Right renal cortex interstitium (tissue), 3 donors: ENCODE data around the gene KIF25. TPM values are rescaled to one million over a fixed set of nuclear protein-coding genes. Genes with fewer than 3 reads are reported as not detected.
"Not testable (repeated sequence)": the region's sequence is repeated elsewhere in the genome, so short reads cannot be mapped to it uniquely, and the experiment has no call there.

ENCODE experiments used
- DNase-seq, 3 donors: peaks; one replicate each; pipeline ENCODE4 v3.0.0-alpha.2; 2013; ENCODE audit warnings: low read depth in 3 of 3, low spot score in 2 of 3
- polyA plus RNA-seq, 3 donors: library from polyadenylated mRNA; unstranded; fragments of 120-200 nt; gene quantifications; one replicate each; pipeline ENCODE4 v1.2.1, GENCODE V29; 2013; ENCODE audit not compliant: insufficient read length in 3 of 3

The KIF25 gene
- polyA plus RNA-seq, 3 donors, result 0.47 to 0.82 (median 0.50) TPM

DNA sequence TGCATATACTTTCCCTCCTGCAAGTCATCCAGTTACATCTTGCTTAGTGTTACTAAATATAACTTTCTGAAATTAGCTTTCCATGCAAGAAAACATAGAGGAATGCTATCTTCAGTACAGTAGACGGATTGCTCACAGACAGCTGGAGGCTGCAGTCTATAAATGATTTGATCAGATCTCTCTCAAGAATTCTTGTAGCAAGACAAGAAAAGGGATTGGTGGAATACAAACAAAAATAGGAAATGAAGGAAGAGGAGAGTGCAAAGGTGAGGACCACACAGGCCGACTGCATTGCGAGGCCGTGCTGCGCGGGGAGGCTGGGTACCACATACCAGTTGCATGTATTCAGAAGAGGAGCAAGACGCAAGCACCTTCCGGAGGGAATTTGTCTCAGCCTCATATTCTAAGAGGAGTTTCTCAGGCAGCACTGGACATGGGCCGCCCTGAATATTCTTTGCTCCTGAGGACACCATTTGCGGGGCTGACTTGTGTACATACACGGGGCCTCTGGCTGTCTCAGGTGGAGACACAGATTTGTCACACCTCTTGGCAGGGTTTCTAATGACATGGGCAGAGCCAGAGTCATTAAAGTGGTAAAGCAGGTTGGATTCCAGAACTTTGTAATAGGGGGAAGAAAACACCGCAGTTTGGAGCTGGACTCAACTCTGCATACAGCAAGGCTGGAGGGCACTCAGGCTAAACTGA is 22.7 kb upstream of the KIF25 start:
- no peak for DNase-seq

GRCh38 chr6:167975458-167975857 is 22.0 kb upstream of the KIF25 start:
- DNase-seq, result no peak

DNA sequence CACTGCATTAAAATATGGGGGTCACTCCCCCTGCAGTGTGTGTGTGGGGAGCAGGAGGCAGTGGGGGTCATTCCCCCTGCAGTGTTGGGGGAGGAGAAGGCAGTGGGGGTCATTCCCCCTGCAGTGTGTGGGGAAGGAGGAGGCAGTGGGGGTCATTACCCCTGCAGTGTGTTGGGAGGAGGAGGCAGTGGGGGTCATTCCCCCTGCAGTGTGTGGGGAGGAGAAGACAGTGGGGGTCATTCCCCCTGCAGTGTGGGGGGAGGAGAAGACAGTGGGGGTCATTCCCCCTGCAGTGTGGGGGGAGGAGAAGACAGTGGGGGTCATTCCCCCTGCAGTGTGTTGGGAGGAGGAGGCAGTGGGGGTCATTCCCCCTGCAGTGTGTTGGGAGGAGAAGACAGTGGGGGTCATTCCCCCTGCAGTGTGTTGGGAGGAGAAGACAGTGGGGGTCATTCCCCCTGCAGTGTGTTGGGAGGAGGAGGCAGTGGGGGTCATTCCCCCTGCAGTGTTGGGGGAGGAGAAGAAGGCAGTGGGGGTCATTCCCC is 21.3 kb upstream of the KIF25 start:
- DNase-seq, result not testable (repeated sequence)

GRCh38 chr6:167976708-167977107 is 20.8 kb upstream of the KIF25 start:
- DNase-seq, result no peak

DNA sequence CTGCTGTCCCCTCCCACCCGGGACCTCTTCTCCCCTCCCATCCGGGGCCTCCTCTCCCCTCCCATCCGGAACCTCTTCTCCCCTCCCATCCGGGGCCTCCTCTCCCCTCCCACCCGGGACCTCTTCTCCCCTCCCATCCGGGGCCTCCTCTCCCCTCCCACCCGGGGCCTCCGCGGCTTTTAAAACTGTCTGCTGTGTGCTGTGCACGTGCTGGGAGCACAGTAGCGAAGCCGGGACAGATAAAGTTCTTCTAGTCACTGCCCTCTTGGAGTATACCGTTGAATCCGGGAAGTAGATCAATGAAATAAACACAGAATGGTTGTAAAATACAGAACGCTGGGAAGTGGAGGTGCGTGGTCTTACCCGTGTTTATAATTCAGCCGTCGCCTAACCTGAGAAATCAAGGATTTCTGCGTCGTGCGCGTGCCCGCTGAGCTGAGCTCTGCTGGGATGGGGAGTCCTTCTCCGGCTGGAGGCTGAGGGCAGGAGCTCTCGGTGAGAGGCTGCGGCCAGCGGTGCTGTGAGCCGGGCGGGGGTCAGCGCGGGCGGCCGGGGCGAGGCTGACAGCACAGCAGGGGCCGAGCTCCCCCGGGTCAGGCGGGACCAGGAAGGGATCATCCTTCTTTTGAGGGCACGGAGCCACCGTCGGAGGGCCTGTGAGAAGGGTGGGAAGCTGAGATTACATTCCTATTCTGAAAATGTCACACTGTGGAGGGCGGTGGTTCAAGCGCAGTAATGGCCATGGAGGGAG is 19.6 kb upstream of the KIF25 start:
- DNase-seq, result no peak

DNA sequence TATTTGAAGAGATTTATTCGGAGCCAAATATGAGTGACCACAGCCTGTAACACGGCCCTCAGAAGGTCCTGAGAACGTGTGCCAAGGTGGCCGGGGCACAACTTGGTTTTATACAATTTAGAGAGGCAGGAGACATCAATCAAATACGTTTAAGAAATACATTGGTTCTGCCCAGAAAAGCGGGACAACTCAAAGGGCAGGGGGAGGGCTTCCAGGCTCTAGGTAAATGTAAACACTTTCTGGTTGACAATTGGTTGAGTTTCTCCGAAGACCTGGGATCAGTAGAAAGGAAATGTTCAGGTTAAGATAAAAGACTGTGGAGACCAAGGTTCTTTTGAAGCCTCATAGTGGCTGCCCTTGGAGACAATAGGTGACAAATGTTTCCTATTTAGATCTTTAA is 18.9 kb upstream of the KIF25 start:
- no peak for DNase-seq

DNA sequence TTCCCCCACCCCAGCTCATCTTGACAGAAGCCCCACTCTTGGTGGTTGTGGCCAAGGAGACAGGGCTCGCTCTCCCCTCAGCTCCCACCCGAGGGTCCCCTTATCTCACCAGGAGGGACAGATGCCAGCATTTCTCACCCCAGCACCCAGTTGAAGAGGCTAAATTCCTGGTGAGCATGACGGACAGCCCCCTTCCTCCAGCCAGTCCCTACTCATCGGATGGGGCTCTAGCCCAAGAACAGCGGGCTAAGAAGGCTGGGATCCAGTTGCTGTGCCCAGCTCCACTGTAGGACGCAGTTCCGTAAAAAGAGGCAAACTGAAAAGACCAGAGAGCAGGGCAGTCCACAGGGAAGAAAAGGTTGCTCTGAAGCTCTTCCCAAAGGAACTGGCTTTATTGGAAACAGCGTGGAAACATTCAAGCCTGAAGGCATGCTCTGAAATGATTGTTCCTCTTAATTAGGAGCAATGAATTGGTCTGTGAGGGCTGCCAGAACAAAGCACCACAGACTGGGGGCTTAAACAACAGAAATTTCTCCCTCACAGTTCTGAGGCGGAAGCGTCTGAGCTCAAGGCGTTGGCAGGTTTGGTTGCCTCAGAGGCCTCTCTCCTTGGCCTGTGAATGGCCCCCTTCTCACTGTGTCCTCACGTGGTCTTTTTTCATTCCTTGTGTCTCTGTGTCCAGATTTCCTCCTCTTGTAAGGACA is 17.9 kb upstream of the KIF25 start:
- DNase-seq, result no peak

GRCh38 chr6:167980911-167981580 is 16.4 kb upstream of the KIF25 start:
- no peak for DNase-seq

DNA sequence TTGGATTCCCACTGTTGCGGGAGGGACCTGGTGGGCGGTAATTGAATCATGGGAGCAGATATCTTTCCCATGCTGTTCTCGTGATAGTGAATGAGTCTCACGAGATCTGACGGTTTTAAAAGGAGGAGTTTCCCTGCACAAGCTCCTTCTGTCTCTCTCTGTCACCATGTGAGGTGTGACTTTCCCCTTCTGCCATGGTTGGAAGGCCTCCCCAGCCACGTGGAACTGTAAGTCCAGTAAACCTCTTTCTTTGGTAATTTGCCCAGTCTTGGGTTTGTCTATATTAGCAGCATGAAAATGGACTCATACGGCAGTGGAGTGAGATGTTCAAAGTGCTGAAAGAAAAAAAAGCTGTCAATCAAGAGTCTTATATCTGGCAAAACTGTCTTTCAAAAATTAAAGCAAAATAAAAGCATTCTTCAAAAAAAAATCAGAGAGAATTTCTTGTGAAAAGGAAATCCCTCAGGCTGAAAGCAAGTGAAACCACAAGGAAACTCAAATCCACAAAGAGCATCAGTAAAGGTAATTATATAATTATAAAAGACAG is 15.5 kb upstream of the KIF25 start:
- no peak for DNase-seq

- DNase-seq, result no peak
Observed at GRCh38 chr6:167984144-167984719, 13.2 kb upstream of the KIF25 start.

DNA sequence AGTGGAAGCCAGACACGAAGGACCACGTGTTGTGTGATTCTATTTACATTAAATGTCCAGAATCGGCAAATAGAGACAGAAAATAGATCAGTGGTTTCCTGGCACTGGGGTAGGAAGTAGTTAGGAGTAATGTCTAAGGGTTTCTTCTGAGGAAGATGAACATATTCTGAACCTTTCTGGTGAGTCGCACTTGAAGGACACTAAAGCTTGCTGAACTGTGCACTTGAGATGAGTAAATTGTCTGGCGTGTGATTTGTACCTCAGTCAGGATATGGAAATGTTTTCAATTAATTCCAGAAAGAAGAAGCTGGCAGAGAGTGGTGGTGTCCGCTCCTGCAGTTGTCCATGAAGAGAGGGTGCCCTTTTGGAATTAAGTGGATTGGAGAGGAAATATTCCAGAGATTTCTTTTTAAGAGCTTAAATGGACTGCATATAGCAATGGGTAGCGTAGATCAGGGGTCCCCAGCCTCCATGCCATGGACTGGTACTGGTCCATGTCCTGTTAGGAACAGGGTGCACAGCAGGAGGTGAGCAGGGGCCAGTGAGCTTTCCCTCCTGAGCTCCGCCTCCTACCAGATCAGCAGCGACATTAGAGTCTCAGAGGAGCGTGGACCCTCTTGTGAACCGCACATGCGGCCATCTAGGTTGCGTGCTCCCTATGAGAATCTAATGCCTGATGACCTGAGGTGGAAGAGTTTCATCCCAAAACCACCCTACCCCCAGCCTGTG is 12.4 kb upstream of the KIF25 start:
- DNase-seq, result no peak

DNA sequence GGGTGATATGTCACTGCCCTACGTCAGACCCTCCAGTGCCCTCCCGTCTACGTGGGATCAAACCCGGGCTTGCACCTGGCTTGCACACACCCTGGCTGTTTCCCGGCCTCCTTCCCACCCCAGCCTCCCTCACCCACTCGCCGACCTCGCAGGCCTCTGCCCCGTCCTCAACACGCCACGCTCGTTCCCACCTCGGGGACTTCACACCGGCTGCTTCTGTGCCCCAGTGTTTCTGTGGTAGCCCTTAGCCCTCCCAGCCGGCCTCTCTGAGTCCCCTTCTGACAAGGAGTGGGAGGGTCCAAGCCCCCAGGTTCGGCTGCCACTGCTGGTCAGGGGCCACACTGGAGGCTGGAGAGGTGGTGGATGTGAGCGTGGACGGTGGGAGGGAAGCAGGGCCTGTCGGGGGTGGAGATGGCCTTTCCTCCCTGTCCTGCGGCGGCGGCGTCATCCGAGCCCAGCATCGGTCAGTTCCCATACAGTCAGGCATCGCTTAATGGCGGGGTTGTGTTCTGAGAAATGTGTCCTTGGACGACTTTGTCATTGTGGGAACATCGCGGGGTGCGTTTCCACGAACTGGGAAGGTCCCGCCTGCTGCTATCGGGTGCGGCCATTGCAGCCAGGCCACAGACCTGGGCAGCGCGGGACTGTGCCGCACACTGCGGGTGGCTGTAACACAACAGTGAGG is 11.4 kb upstream of the KIF25 start:
- DNase-seq, result no peak

DNA sequence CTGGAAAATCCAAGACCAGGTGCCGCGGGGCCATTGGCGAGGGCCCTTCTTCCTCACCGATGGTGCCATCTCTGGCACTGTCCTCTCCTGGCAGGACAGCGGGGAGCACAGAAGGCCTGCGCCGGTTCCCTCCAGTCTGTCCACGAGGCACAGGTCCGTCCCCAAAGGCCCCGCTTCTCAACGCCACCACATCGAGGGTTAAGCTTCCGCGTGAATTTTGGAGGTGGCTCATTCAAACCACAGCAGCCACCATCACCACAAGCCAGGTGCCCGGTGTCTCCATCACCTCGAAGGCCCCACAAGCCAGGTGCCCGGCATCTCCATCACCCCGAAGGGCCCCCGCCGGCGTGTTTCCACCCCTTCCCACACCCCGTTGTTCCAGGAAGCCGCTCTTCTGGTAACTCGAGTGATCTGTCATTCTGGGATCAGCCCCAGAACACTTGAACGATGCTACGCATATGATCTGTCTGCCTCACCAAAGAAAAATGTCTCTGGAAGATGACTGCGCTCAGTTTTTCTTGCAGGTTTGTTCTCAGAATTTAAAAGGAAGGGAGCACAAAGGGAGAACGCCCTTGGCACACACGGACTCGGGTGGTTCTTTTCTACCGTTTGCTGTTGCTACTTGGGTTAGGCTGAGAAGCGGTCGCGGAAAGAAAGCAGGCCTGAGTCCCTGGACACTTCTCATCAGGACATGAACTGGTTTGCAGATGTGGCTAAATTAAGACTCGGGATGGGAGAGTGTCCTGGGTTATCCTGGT is 9.9 kb upstream of the KIF25 start:
- no peak for DNase-seq

- DNase-seq, result no peak
Observed at GRCh38 chr6:167988154-167988495, 9.3 kb upstream of the KIF25 start.

DNA sequence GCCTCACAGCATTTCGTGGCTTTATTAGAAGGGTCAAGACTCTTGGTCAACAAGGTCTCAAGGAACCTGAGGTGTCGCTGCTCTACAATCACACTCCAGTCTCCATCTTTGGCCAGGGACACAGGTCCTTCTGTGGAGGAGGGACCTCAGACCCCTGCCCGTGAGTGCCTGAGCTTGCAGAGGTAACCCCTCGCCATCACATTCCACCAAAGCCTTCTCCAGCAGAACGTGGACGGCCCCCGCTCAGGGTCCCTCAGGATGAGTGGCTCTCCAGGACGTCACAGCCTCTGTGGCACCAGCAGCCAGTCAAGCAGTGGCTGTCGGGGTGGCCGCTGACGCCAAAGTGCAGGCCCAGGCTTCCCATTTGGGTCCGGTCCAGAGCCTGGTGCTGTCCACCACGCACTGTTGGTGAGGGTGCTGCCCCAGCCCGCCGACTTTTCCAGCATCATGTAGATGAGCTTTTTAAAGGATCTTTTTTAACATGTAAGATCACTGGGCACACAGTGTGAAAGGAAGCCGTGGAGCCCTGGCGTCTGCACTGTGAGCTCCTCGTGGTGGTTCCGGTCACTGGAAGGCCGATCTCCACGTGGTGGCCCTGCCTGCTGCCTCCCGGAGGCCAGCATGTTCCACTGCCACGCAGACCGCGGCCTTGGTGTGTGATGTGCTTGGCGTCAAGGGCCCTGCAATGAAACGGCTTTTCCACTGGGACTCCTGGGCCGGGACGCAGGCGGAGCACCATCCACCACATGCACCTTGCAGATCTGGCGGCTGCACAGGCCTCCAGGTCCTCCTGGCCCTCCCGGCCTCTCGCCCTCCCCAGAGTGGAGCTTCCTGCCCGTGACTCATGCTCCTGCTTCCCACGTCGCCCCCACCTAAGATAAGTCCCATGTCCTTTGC is 8.3 kb upstream of the KIF25 start:
- no peak for DNase-seq

- no peak for DNase-seq
Observed at GRCh38 chr6:167990016-167990945, 7.2 kb upstream of the KIF25 start.
